ENCODE measurements around the gene VMO1.

VMO1 gene

GRCh38 chr17:4800462-4801196 lies 14.5 kb upstream of the VMO1 start:
- no peak for DNase-seq (ENCODE audit: low read depth in 2 of 2)

- no peak for DNase-seq (ENCODE audit: low read depth in 2 of 2)
Observed at GRCh38 chr17:4796552-4796920, 10.4 kb upstream of the VMO1 start.

- no peak for DNase-seq (ENCODE audit: low read depth in 2 of 2)
Observed at GRCh38 chr17:4795168-4795567, 9.0 kb upstream of the VMO1 start.

GRCh38 chr17:4790705-4791088 lies 4.5 kb upstream of the VMO1 start:
- no peak for DNase-seq (ENCODE audit: low read depth in 2 of 2)

GRCh38 chr17:4789951-4790704 lies 4.0 kb upstream of the VMO1 start:
- peak; percentile 66 to 78 for DNase-seq (ENCODE audit: low read depth in 2 of 2)

- DNase-seq (ENCODE audit: low read depth in 2 of 2), result no peak
Observed at GRCh38 chr17:4789701-4789950, 3.5 kb upstream of the VMO1 start.

- DNase-seq (ENCODE audit: low read depth in 2 of 2), result no peak
Observed at GRCh38 chr17:4788807-4789700, 2.9 kb upstream of the VMO1 start, which contains the start of gene GLTPD2. GLTPD2 (plus strand) TSS chr17:4788964; CDS start chr17:4789012, 48 bp downstream.

GRCh38 chr17:4788159-4788806 lies 2.1 kb upstream of the VMO1 start:
- no peak for DNase-seq (ENCODE audit: low read depth in 2 of 2)

- DNase-seq (ENCODE audit: low read depth in 2 of 2), result no peak
Observed at GRCh38 chr17:4786516-4786915, 352 bp upstream of the VMO1 start.

GRCh38 chr17:4785311-4786105 lies 656 bp downstream of the VMO1 start:
- no peak for DNase-seq (ENCODE audit: low read depth in 2 of 2)

- no peak for DNase-seq (ENCODE audit: low read depth in 2 of 2)
Observed at GRCh38 chr17:4782652-4783051, 3.5 kb downstream of the VMO1 start.

GRCh38 chr17:4780325-4780955 lies 5.7 kb downstream of the VMO1 start:
- no peak for DNase-seq (ENCODE audit: low read depth in 2 of 2)

- no peak for DNase-seq (ENCODE audit: low read depth in 2 of 2)
Observed at GRCh38 chr17:4777969-4778760, 8.0 kb downstream of the VMO1 start.

GRCh38 chr17:4772235-4772613 lies 13.9 kb downstream of the VMO1 start:
- no peak for DNase-seq (ENCODE audit: low read depth in 2 of 2)

- DNase-seq (ENCODE audit: low read depth in 2 of 2), result no peak
Observed at GRCh38 chr17:4771519-4772234, 14.5 kb downstream of the VMO1 start, which contains the start of gene TM4SF5. TM4SF5 (plus strand) TSS chr17:4771886; CDS start chr17:4771923, 37 bp downstream.

- DNase-seq (ENCODE audit: low read depth in 2 of 2), result no peak
Observed at GRCh38 chr17:4769628-4770027, 16.5 kb downstream of the VMO1 start.

GRCh38 chr17:4768298-4768697 lies 17.9 kb downstream of the VMO1 start:
- no peak for DNase-seq (ENCODE audit: low read depth in 2 of 2)

- no peak for DNase-seq (ENCODE audit: low read depth in 2 of 2)
Observed at GRCh38 chr17:4766723-4767122, 19.4 kb downstream of the VMO1 start.

- no peak for DNase-seq (ENCODE audit: low read depth in 2 of 2)
Observed at GRCh38 chr17:4766201-4766600, 20.0 kb downstream of the VMO1 start.
